ENCODE data around the gene SMG6. TPM values are rescaled to one million over a fixed set of nuclear protein-coding genes. Genes with fewer than 3 reads are reported as not detected.

The SMG6 gene
- total RNA-seq, 6 donors from 2014 or later, result 29.9 to 126 (median 30.5) TPM

DNA sequence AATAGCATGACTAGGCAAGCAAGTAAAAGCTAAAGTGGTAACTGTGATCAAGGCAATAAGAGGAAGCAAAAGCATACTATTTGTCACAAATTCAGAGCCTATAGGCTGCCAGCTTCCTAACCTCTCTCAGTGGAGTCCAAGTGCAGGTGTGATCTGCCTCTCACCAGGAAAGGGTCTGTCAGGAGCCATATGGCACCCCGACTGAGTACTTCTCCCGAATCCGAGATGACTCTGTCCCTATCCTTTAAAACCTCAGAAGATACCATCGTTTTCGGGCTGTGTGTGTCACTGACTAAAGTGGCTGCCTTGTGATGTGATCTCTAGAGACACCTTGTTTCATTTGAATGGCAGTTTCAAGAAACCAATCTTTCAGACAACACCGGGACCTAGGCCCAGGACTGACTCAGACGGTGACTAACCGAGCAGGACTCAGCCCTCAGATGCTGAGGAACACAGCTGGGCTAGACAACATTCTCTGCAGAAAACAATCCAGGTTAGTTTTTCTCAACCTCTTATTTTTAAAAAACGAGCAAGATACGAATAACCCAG, 63.6 kb downstream of the SMG6 start:
- Histone ChIP-seq H3K27me3 (no peaks in the 10 kb centered on the region), H3K27ac (peak overlapping the region; percentile 28 to 62 (median 52)), H3K4me3 (no peak overlapping the region), H3K9me3 (no peaks in the 10 kb centered on the region), H3K4me1 (peaks cover 22 to 38% (median 29%) of the 10 kb centered on the region in 4 donors), H3K36me3 (peaks cover 0 to 22% (median 10%) of the 10 kb centered on the region in 4 donors)
- peak in 1 of 2 donors; percentile 32 for TF ChIP-seq POLR2AphosphoS5 (IDR thresholded peaks at IDR 0.05)
- TF ChIP-seq EP300 (IDR thresholded peaks at IDR 0.05), result no peak
- TF ChIP-seq, protein P1, sequence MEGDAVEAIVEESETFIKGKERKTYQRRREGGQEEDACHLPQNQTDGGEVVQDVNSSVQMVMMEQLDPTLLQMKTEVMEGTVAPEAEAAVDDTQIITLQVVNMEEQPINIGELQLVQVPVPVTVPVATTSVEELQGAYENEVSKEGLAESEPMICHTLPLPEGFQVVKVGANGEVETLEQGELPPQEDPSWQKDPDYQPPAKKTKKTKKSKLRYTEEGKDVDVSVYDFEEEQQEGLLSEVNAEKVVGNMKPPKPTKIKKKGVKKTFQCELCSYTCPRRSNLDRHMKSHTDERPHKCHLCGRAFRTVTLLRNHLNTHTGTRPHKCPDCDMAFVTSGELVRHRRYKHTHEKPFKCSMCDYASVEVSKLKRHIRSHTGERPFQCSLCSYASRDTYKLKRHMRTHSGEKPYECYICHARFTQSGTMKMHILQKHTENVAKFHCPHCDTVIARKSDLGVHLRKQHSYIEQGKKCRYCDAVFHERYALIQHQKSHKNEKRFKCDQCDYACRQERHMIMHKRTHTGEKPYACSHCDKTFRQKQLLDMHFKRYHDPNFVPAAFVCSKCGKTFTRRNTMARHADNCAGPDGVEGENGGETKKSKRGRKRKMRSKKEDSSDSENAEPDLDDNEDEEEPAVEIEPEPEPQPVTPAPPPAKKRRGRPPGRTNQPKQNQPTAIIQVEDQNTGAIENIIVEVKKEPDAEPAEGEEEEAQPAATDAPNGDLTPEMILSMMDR (IDR thresholded peaks at IDR 0.05), result no peak
- TF ChIP-seq POLR2A (IDR thresholded peaks at IDR 0.05), result no peak
- WGBS, 2 donors, result 75 to 83% methylated on average over 10 of the region's 10 CpGs
- peak in 1 of 2 donors; percentile 58 for ATAC-seq (ENCODE audit: low FRiP score in 2 of 2)
- no peak for DNase-seq

DNA sequence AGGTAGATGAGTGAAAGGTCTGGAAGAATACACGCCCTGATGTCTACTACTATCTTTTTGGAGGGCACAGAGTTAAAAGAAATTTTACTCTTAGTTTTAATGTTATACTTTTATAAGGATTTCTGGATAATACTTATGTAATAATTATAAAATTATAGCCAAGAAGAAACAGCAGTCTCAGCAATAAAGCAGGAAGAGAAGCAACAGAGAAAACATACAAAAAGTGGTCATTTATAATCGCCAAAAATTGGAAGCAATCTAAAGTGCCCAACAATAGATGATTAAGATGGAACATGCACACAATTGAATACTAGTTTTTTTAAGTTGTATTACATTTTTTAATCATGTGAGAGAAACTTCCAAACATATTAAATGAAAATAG, 64.4 kb downstream of the SMG6 start:
- TF ChIP-seq, protein P1 (IDR thresholded peaks at IDR 0.05), result no peak
- no peak for TF ChIP-seq EP300 (IDR thresholded peaks at IDR 0.05)
- TF ChIP-seq POLR2AphosphoS5 (IDR thresholded peaks at IDR 0.05), result no peak
- TF ChIP-seq POLR2A (IDR thresholded peaks at IDR 0.05), result no peak
- H3K27ac ChIP-seq, result peak overlapping the region in 3 of 4 donors; percentile 45 to 56 (median 48)
- peaks cover 0 to 24% (median 10%) of the 10 kb centered on the region in 4 donors for H3K36me3 ChIP-seq
- 82 to 85% methylated on average over 2 of the region's 2 CpGs for whole genome bisulfite sequencing, 2 donors
- no peaks in the 10 kb centered on the region for H3K9me3 ChIP-seq
- ATAC-seq (ENCODE audit: low FRiP score in 2 of 2) (no peak), DNase-seq (no peak)
- H3K27me3 ChIP-seq, result no peaks in the 10 kb centered on the region
- H3K4me3 ChIP-seq, result no peak overlapping the region
- H3K4me1 ChIP-seq, result peaks cover 16 to 30% (median 22%) of the 10 kb centered on the region in 4 donors

- Histone ChIP-seq H3K9me3 (no peaks in the 10 kb centered on the region), H3K4me3 (no peak overlapping the region), H3K27ac (peak overlapping the region; percentile 45 to 67 (median 52)), H3K27me3 (no peaks in the 10 kb centered on the region), H3K36me3 (peaks cover 0 to 19% (median 10%) of the 10 kb centered on the region in 4 donors), H3K4me1 (peaks cover 14 to 29% (median 19%) of the 10 kb centered on the region in 4 donors)
- ATAC-seq (ENCODE audit: low FRiP score in 2 of 2) (no peak), DNase-seq (no peak)
- WGBS, 2 donors, result 61 to 62% methylated on average over 15 of the region's 15 CpGs
- TF ChIP-seq, protein P1 (IDR thresholded peaks at IDR 0.05), result no peak
- TF ChIP-seq EP300 (IDR thresholded peaks at IDR 0.05), result no peak
- TF ChIP-seq POLR2AphosphoS5 (IDR thresholded peaks at IDR 0.05), result no peak
- no peak for TF ChIP-seq POLR2A (IDR thresholded peaks at IDR 0.05)
Measured at GRCh38 chr17:2238432-2239169, 65.0 kb downstream of the SMG6 start.

DNA sequence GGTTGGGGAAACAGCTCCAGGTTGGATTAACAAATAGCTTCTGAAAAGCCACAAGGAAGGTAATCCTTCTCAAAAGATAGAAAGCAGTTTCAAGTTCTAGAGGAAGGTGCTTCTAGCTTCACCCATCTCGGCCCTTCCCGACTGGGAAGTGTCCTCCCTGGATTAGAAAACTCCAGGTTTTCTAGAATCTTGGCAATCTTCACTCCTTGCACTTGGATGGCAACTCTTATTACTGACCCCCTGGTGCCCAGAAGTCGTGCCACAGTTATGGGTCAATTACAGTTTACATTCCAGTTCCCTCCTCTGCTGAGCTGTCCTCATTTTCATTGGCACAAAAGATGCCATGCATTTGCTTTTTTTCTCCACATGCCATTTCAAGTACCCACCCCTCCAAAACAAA, 65.6 kb downstream of the SMG6 start:
- no peak for ATAC-seq (ENCODE audit: low FRiP score in 2 of 2)
- DNase-seq, result no peak
- H3K4me3 ChIP-seq, result no peak overlapping the region
- WGBS, 2 donors, result 22 to 62% methylated on average over 3 of the region's 3 CpGs
- no peaks in the 10 kb centered on the region for H3K9me3 ChIP-seq
- H3K4me1 ChIP-seq, result peaks cover 14 to 29% (median 19%) of the 10 kb centered on the region in 4 donors
- peaks cover 0 to 13% (median 8%) of the 10 kb centered on the region in 4 donors for H3K36me3 ChIP-seq
- H3K27me3 ChIP-seq, result no peaks in the 10 kb centered on the region
- TF ChIP-seq, protein P1 (IDR thresholded peaks at IDR 0.05), result no peak
- TF ChIP-seq POLR2A (IDR thresholded peaks at IDR 0.05) (no peak), EP300 (IDR thresholded peaks at IDR 0.05) (no peak), POLR2AphosphoS5 (IDR thresholded peaks at IDR 0.05) (no peak)
- H3K27ac ChIP-seq, result peak overlapping the region; percentile 45 to 67 (median 52)

Measured in upper lobe of left lung (tissue), 6 donors.